IPS-18a (cell line): Measurements from ENCODE around the gene CLSTN2.

Source experiments
- H3K27ac ChIP-seq: one replicate; pipeline ENCODE4 v1.5.1; 2013; ENCODE audit warnings: low read length
- H3K27me3 ChIP-seq: one replicate; pipeline ENCODE4 v1.6.1; 2013; ENCODE audit warnings: mild to moderate bottlenecking, low read length; ENCODE audit not compliant: control insufficient read depth, insufficient read depth
- H3K36me3 ChIP-seq: one replicate; pipeline ENCODE4 v1.6.1; 2013; ENCODE audit warnings: low read depth, low read length; ENCODE audit not compliant: control insufficient read depth
- H3K4me1 ChIP-seq: one replicate; pipeline ENCODE4 v1.6.1; 2013; ENCODE audit warnings: low read depth, low read length; ENCODE audit not compliant: control insufficient read depth
- H3K4me3 ChIP-seq: one replicate; pipeline ENCODE4 v1.5.1; 2013; ENCODE audit warnings: low read length
- H3K9ac ChIP-seq: one replicate; pipeline ENCODE4 v1.6.1; 2013; ENCODE audit warnings: mild to moderate bottlenecking, low read length, moderate library complexity
- H3K9me3 ChIP-seq: one replicate; pipeline ENCODE4 v1.6.1; 2013; ENCODE audit warnings: low read depth, low read length; ENCODE audit not compliant: control insufficient read depth

CLSTN2 gene

DNA sequence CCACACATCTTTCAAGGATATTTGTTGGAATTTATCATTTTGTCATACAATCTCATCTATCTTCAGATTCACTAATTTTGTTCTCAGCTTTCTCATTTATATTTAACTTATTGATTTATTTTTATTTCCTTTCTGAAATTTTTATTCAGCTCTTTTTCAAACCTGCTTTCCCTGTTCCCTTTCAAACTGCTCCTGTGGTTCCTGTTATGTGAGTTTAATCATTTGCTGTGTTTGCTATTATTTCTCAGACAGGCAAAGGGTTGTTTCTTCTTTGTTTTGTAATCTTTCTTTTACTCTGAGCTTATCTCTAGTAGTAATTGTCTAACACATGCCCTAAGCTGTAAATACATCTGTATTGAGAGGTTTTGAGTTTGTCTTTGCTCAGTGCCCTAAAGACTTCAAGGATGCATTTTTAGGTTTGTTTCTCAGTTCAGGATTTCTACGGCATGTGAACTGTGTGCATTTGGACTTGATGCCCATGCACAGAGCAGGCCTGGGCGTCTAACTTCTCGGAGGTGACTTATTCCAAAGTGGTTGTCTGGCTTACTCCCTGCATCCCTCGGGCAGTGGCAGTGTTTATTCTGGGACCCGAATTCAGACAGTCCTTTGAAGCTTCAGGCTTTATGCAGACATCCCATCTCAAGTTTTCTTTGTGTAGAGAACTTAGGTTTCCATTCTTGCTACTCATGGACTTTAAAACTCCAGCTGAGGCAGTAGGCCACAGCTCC is 587.8 kb downstream of the CLSTN2 start:
- no peaks in the 10 kb centered on the region for H3K36me3 ChIP-seq
- H3K9ac ChIP-seq: no peak overlapping the region
- no peak overlapping the region for H3K4me3 ChIP-seq
- no peaks in the 10 kb centered on the region for H3K27me3 ChIP-seq
- no peak overlapping the region for H3K27ac ChIP-seq
- H3K9me3 ChIP-seq: no peaks in the 10 kb centered on the region
- H3K4me1 ChIP-seq: peaks cover 6% of the 10 kb centered on the region

DNA sequence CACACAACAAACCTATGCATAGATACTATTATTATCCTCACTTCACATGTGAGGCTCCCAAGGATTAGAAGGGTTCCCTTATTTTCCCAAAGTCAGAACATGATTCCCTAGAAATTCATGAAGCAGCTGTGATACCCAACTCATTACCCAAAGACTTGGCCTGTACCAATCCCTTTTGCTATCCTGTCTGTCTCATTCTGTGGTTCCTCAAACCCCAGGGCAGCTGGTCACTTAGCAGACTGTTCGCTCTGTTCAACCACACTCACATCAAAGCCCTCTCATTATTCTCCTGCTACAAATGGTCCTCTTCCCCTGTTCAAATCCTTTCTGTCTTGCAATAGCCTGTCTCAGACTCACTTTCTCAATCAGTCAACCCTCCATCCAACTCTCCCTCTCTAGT is 588.6 kb downstream of the CLSTN2 start:
- H3K9me3 ChIP-seq: no peaks in the 10 kb centered on the region
- no peaks in the 10 kb centered on the region for H3K36me3 ChIP-seq
- peaks cover 6% of the 10 kb centered on the region for H3K4me1 ChIP-seq
- H3K27me3 ChIP-seq: no peaks in the 10 kb centered on the region
- no peak overlapping the region for H3K9ac ChIP-seq
- H3K27ac ChIP-seq: no peak overlapping the region
- no peak overlapping the region for H3K4me3 ChIP-seq

DNA sequence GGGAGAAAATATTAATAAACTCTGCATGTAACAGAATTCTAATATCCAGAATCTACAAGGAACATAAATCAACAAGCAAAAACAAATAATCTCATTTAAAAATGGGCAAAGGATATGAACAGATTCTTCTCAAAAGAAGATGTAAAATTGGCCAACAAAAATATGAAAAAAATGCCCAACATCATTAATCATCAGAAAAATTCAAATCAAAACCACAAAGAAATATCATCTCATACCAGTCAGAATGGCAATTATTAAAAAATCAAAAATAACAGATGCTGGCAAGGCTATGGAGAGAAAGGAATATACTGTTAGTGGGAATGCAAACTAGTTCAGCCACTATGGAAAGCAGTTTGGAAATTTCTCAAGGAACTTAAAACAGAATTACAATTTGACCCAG is 592.2 kb downstream of the CLSTN2 start:
- H3K9me3 ChIP-seq: no peaks in the 10 kb centered on the region
- no peaks in the 10 kb centered on the region for H3K36me3 ChIP-seq
- no peaks in the 10 kb centered on the region for H3K27me3 ChIP-seq
- no peak overlapping the region for H3K9ac ChIP-seq
- H3K27ac ChIP-seq: no peak overlapping the region
- no peak overlapping the region for H3K4me3 ChIP-seq
- H3K4me1 ChIP-seq: peaks cover 2% of the 10 kb centered on the region

DNA sequence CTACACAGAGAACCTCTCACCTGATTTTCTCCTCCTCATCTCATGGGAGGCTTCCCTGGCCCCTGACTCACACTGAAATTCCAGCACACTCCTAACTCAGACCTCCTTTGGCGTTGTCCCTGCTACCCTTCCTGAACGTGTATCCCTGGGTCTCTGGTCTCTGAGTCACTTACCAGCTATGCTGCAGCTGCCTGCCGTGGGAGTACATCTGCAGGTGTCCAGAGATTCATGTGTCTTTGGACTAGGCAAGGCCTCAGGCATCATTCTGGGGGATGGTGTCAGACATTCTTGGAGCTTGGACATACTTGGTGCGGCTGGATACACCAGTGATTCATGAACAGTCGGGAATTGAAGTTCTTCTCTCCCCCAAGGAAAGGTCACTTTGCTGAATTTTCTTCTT is 594.1 kb downstream of the CLSTN2 start:
- Histone ChIP-seq H3K36me3 (no peaks in the 10 kb centered on the region), H3K9me3 (no peaks in the 10 kb centered on the region), H3K27ac (no peak overlapping the region), H3K4me3 (no peak overlapping the region), H3K27me3 (no peaks in the 10 kb centered on the region), H3K9ac (no peak overlapping the region), H3K4me1 (no peaks in the 10 kb centered on the region)

DNA sequence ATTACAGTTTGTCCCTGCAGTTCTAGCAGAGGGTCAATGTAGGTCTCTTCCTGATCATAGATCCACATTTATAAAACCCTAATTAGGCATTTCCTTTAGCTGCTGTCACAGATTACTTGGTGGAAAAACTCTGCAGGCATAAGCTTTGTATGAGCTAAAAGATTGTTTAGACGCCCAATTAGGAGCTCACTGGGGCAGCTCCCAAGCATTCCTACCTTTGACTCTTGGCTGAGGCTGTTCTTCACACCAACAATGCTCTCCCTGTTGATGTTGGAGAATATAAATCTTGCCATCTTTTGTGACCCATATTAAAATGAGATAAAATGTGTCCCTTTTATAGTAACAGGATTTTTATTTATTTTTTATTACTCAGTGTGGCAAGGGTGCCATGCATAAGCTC is 594.6 kb downstream of the CLSTN2 start:
- no peaks in the 10 kb centered on the region for H3K27me3 ChIP-seq
- no peaks in the 10 kb centered on the region for H3K36me3 ChIP-seq
- no peak overlapping the region for H3K27ac ChIP-seq
- H3K4me3 ChIP-seq: no peak overlapping the region
- H3K9ac ChIP-seq: no peak overlapping the region
- no peaks in the 10 kb centered on the region for H3K4me1 ChIP-seq
- no peaks in the 10 kb centered on the region for H3K9me3 ChIP-seq

DNA sequence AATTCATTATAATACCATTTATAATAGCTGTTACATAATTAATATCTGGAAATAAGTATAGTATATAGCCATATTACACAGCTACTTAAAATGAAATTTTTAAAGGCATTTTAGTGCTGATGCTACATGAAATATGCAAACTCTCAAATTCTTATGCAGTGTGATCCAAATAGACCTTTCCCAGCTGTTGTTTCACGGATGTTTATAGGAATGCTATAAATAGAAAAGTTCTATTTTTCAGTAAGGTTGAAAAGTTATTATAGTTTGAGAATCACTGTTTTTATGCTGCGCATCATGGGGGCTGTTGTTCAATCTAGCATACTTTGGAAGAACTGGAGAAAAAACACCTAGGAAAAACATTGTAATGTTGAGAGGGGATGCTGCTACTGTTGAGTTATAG is 595.1 kb downstream of the CLSTN2 start:
- H3K4me3 ChIP-seq: no peak overlapping the region
- no peak overlapping the region for H3K9ac ChIP-seq
- H3K36me3 ChIP-seq: no peaks in the 10 kb centered on the region
- H3K9me3 ChIP-seq: no peaks in the 10 kb centered on the region
- no peak overlapping the region for H3K27ac ChIP-seq
- H3K4me1 ChIP-seq: no peaks in the 10 kb centered on the region
- no peaks in the 10 kb centered on the region for H3K27me3 ChIP-seq

DNA sequence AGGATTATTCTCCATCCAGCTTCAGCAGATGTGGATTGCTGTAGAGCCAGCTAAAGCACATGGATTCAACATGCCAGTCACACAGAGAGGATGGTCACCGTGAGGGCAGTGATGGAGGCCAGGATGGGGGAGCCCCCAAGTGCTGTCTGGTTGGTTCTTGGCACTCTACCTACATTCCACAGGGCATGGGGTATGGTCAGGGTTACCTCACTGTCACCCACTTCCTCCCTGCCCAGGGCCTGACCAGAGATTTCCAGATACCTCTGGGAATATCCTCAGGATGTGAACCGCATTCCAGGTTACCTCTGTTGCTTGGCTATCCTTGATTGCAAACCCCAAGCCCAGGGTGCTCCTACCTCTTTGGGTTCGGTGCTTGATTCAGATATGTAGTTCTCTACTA is 595.6 kb downstream of the CLSTN2 start:
- no peaks in the 10 kb centered on the region for H3K4me1 ChIP-seq
- no peak overlapping the region for H3K27ac ChIP-seq
- H3K9me3 ChIP-seq: no peaks in the 10 kb centered on the region
- H3K36me3 ChIP-seq: no peaks in the 10 kb centered on the region
- H3K4me3 ChIP-seq: no peak overlapping the region
- no peak overlapping the region for H3K9ac ChIP-seq
- no peaks in the 10 kb centered on the region for H3K27me3 ChIP-seq

DNA sequence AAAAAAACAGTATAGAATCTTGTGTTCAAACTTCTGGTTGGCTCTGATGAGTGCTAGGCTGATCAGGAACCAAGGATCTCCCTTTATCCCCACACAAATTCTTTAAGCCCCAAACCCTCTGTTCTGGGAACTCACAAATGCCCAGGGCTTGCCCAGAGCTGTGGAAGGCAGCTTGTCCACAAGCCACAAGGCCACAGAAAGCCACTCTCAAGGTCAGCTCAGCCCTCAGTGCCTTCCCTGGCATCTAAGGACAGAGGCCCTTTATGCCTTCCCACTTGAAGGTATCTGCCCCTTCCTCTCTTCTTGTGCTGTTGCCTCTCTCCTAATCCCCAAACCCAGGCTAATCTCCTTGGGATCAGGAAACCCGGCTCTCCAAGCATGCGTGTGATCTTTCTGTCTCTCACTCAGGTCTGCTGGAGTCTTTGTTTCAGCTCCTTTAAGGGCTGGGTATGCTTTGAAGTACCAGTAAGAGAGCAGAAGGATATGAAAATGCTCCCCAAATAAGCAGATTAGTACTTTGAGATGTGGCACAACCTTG is 597.9 kb downstream of the CLSTN2 start:
- no peak overlapping the region for H3K4me3 ChIP-seq
- H3K27me3 ChIP-seq: no peaks in the 10 kb centered on the region
- no peak overlapping the region for H3K9ac ChIP-seq
- no peak overlapping the region for H3K27ac ChIP-seq
- no peaks in the 10 kb centered on the region for H3K36me3 ChIP-seq
- peaks cover 3% of the 10 kb centered on the region for H3K4me1 ChIP-seq
- H3K9me3 ChIP-seq: no peaks in the 10 kb centered on the region

DNA sequence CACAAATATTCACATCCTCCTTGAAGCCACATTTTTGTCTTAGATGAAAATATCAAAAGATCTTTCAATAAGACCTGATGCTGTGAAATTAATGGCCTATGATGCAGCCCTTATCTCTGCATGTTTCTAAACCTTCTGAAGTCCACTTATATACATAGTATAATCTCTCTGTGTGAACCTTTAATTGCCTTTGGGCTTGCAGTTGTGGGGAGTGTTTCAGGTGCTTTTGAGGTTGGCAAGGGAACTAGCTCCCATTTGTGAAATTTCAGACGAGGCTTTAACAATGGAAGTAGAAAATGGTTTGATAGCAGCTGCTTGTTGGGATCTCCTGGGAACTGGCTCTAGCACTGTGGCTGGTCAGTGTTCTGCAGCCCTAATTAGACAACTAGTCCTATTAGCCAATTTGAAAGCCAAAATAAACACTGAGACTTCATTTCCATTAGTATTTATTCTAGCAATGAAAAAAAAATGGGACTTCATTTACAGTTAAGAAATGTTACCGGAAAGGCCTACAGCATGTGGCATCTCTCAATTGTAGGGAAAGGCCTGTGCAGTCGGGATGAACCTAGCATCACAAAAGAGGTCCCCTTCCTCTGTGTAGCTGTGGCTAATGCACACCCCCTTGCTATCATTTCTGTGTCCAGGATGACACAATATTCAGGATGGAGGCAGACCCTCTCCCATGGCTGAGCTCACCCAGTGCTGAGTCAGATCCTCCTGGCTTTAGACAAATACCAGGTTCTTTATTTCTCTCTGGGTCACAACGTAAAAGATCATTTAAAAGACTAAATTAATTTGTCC is 602.1 kb downstream of the CLSTN2 start:
- Histone ChIP-seq H3K9me3 (no peaks in the 10 kb centered on the region), H3K27ac (no peak overlapping the region), H3K9ac (no peak overlapping the region), H3K4me3 (no peak overlapping the region), H3K36me3 (no peaks in the 10 kb centered on the region), H3K4me1 (peaks cover 3% of the 10 kb centered on the region), H3K27me3 (no peaks in the 10 kb centered on the region)

DNA sequence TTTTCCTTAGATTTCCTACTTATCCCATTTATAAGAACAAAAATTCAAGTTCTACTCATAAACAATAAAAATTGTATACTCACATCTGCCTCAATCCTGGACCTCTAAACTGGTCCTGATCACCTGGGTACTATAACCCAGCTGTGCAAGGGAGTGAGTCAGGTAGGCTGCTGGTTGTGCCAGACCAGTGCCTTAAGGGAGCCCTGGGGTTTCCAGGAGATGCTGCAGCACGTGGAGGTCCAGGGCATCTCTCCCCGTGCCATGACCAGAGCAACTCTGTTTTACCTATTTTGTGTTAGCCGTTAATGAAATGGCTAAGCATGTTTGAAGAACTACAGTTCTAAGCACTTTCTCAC is 602.7 kb downstream of the CLSTN2 start:
- peaks cover 3% of the 10 kb centered on the region for H3K4me1 ChIP-seq
- H3K9me3 ChIP-seq: no peaks in the 10 kb centered on the region
- H3K9ac ChIP-seq: no peak overlapping the region
- H3K36me3 ChIP-seq: no peaks in the 10 kb centered on the region
- H3K27me3 ChIP-seq: no peaks in the 10 kb centered on the region
- no peak overlapping the region for H3K27ac ChIP-seq
- no peak overlapping the region for H3K4me3 ChIP-seq

DNA sequence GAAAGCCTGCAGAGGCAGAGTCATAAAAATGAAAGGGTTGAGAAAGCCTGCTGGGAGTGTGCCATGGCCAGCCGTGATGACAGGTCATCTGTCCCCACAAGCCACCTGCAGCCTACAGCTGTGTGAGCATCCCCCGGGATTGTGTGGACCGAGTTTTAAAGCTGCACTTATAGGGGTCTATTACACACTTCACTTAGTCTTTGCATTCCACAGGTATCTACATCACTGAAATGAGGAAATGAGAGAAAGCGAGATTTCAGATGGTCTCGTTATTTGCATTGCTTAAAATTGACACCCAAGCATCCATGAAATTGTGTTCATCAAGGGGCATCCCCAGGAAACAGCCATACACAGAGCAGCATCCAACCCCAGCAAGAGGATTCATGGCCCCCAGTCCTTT is 605.3 kb downstream of the CLSTN2 start:
- H3K27me3 ChIP-seq: no peaks in the 10 kb centered on the region
- no peak overlapping the region for H3K4me3 ChIP-seq
- no peak overlapping the region for H3K27ac ChIP-seq
- H3K4me1 ChIP-seq: peaks cover 3% of the 10 kb centered on the region
- H3K36me3 ChIP-seq: no peaks in the 10 kb centered on the region
- no peak overlapping the region for H3K9ac ChIP-seq
- no peaks in the 10 kb centered on the region for H3K9me3 ChIP-seq
